ENCODE measurements around the gene ZNF25.
"Not testable (repeated sequence)": the region's sequence is repeated elsewhere in the genome, so short reads cannot be mapped to it uniquely, and the experiment has no call there.

Gene ZNF25

GRCh38 chr10:37976091-37976879 lies at the start of gene ZNF25:
ZNF25 (minus strand) TSS chr10:37976647; CDS start chr10:37971722, 4,925 bp downstream.
- peak; percentile 99 for DNase-seq

DNA sequence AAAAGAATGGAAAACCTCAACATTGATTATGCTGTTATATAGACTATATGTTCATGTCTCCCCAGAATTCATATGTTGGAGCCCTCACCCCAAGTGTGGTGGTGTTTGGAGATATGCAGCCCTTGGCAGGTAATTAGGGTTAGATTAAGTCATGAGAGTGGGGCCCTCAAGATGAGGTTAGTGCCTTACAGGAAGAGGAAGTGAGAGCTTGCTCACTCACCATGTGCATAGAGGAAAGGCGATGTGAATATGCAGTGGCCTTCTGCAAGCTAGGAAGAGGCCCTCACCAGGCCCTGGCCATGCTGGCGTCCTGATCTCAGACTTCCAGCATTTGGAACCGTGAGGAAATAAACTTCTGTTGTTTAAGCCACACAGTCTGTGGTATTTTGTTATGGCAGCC lies 48.8 kb upstream of the ZNF25 start:
- DNase-seq = no peak

DNA sequence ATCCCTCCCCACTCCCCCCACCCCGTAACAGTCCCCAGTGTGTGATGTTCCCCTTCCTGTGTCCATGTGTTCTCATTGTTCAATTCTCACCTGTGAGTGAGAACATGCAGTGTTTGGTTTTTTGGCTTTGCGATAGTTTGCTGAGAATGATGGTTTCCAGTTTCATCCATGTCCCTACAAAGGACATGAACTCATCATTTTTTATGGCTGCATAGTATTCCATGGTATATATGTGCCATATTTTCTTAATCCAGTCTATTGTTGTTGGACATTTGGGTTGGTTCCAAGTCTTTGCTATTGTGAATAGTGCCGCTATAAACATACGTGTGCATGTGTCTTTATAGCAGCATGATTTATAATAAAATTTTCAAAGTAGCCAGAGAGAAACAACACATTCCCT lies 42.7 kb upstream of the ZNF25 start:
- DNase-seq = not testable (repeated sequence)

GRCh38 chr10:38016354-38016753 lies 39.9 kb upstream of the ZNF25 start:
- DNase-seq = no peak

- DNase-seq = peak; percentile 97
Measured at GRCh38 chr10:38010119-38010903, 33.9 kb upstream of the ZNF25 start, which contains the start of gene ZNF33A. ZNF33A (plus strand) TSS chr10:38010675; CDS start chr10:38012342, 1,667 bp downstream.

- DNase-seq = no peak
Measured at GRCh38 chr10:38007991-38008390, 31.5 kb upstream of the ZNF25 start.

DNA sequence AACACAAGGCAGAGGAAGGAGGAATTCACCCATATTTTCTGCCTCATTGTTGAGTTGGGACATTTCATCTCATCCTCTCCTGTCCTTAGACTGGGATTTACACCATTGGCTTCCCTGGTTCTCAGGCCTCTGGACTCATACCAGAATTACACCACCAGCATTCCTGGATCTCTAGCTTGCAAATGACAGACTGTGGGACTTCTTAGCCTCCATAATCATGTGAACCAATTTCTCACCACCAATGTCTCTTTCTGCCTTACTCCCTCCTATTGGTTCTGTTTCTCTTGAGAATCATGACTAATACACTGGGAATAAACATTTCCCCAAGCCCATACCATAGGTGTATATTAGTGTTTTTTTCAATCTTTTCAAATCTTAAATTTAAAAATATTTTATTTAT lies 31.1 kb upstream of the ZNF25 start:
- no peak for DNase-seq

DNA sequence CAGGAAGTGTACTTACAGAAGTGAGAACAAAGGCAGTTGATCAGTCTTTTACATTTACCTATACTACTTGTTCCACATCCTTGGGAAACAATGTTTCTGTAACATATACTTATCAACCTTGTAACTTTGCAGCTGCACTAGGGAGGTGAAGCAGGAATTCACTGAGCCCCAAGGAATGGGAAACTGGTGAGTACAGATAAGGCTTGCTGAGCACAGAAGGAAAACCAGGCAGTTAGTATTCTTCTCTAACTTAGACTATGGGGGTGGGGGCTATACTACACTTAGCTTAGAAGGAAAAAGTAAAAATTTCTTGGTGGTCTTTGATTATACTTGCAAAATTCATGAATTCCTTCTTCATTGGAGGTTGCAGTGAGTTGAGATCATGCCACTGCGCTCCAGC lies 27.1 kb upstream of the ZNF25 start:
- no peak for DNase-seq

DNA sequence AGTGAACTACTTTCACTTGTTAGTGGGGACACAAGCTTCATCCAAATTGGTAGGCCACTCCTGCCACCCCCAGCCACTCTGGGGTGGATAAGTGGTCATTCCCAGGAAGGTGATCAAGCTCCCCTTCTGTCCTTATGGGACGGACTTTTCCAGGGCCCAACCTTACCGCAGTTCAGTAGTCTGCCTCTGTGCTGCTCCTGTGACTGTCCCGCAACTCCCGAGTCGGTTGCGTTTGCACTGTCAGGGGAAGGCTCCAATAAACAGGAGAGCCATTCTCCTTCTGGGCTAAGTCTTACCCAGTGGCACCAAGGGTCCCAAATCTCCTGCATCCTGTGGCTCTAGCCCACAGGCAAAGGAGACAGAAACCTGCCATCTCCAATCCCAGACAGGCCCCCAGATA lies 26.6 kb upstream of the ZNF25 start:
- no peak for DNase-seq

DNA sequence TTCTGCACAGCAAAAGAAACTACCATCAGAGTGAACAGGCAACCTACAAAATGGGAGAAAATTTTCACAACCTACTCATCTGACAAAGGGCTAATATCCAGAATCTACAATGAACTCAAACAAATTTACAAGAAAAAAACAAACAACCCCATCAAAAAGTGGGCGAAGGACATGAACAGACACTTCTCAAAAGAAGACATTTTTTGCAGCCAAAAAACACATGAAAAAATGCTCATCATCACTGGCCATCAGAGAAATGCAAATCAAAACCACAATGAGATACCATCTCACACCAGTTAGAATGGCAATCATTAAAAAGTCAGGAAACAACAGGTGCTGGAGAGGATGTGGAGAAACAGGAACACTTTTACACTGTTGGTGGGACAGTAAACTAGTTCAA lies 24.0 kb upstream of the ZNF25 start:
- DNase-seq = not testable (repeated sequence)

- DNase-seq = not testable (repeated sequence)
Measured at GRCh38 chr10:37998920-37999319, 22.5 kb upstream of the ZNF25 start.

DNA sequence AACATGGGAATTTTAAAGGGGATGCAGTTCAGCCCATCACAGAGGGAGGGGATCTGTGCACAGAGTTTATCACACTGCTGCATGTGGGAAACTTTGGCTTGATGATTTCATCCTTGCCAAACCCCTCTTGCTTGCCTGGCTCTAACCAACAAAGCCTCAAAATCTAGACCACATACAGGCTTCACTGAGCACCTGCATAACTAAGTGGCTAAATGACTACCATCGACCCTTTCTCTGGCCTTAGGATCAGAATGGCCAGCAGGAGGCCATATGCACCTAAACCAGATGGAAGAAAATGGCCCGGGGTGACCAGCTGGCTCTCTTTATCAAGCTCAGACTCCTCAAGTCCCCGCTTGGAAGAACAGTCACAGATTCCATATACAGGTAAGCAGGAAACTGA lies 15.6 kb upstream of the ZNF25 start:
- DNase-seq = no peak

GRCh38 chr10:37991655-37992054 lies 15.2 kb upstream of the ZNF25 start:
- no peak for DNase-seq

GRCh38 chr10:37976880-37977203 lies 395 bp upstream of the ZNF25 start:
- no peak for DNase-seq

GRCh38 chr10:37975401-37975991 lies 951 bp downstream of the ZNF25 start:
- no peak for DNase-seq

GRCh38 chr10:37972396-37972795 lies 4.1 kb downstream of the ZNF25 start:
- DNase-seq = no peak

DNA sequence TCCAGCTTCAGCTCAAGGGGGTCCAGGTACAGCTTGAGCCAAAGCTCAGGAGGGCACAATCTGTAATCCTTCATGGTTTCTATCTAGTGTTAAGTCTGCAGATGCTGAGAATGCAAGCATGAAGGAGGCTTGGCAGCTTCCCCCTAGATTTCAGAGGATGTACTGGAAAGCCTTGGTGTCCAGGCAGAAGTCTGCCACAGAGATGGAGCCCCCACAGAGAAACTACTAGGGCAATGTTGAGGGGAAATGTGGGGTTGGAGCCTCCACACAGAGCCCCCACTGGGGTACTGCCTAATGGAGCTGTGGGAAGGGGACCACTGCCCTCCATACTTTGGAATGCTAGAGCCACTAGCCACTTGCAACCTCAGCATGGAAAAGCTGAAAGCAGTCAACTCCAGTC lies 11.4 kb downstream of the ZNF25 start:
- DNase-seq = no peak

DNA sequence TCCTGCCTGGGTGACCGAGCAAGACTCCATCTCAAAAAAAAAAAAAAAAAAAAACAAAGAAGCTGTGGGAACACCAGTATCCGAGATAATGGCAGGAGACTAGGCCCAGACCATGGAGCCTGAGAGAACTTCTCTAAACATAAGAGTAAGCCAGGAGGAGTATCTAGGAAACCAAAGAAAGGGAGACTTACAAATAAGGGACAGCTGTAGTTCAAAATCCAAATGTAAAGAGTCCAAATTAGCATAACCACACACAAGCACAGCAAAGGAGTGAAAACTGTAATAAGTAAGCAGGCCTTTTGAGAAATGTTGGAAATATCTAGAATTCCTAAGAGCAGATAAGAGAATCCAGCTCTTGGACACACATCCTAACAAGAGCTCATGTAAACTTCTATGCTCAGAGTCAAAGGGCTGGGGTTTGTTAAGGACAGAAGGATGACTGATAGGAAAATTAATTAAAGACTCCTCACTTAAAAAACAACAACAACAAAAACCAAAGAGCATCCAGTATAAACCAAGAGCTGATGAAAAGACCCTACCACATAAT lies 15.8 kb downstream of the ZNF25 start:
- no peak for DNase-seq

GRCh38 chr10:37957841-37958240 lies 18.6 kb downstream of the ZNF25 start:
- no peak for DNase-seq

DNA sequence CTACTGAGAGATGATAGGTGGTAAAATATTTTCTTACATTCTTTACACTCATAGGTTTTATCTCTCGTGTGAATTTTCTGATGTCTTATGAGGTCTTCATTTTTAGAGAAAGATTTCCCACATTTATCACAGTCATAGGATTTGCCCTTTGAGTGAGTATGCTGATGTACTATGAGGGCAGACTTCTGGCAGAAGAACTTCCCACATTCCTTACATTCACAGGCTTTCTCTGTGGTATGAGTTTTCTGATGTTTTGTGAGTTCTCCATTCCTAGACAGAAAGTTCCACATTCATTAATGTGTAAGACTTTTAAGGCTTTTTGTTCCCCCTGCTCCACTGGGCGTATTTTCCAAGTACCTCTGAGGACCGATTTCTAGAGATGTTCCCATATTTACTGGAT lies 23.5 kb downstream of the ZNF25 start:
- no peak for DNase-seq

DNA sequence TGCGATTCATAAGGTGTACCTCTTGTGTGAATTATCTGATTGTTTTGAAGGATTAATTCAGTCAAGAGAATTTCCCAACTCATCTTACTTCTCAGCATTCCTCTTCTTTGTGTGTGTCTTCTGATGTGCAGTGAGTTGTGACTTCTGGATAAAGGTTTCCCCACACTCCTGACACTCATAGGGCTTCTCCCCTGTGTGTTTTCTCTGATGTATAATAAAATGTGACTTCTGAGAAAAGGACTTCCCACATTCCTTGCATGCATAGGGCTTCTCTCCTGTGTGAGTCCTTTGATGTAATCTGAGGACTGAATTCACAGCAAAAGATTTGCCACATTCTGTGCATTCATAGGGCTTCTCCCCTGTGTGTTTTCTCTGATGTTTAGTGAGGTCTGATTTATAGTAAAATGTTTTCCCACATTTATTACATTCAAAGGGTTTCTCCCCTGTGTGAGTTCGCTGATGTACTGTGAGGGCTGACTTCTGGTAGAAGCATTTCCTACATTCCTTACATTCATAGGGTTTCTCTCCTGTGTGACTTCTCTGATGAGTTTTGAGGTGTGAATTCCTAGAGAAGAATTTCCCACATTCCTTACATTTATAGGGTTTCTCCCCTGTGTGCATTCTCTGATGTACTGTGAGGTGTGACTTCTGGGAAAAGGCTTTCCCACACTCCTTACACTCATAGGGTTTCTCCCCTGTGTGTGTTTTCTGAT lies 24.2 kb downstream of the ZNF25 start:
- no peak for DNase-seq

GRCh38 chr10:37948210-37948609 lies 28.2 kb downstream of the ZNF25 start:
- DNase-seq = no peak

- DNase-seq = no peak
Measured at GRCh38 chr10:37947526-37947925, 28.9 kb downstream of the ZNF25 start.
